Measurements from ENCODE around the gene COL4A1.
"Not testable (repeated sequence)": the region's sequence is repeated elsewhere in the genome, so short reads cannot be mapped to it uniquely, and the experiment has no call there.

The COL4A1 gene

GRCh38 chr13:110323172-110323891 lies 16.4 kb upstream of the COL4A1 start:
- DNase-seq (ENCODE audit: low read depth): no peak

GRCh38 chr13:110322828-110323171 lies 15.8 kb upstream of the COL4A1 start:
- no peak for DNase-seq (ENCODE audit: low read depth)

- DNase-seq (ENCODE audit: low read depth): no peak
These were observed 15.3 kb upstream of the COL4A1 start for GRCh38 chr13:110322126-110322827.

DNA sequence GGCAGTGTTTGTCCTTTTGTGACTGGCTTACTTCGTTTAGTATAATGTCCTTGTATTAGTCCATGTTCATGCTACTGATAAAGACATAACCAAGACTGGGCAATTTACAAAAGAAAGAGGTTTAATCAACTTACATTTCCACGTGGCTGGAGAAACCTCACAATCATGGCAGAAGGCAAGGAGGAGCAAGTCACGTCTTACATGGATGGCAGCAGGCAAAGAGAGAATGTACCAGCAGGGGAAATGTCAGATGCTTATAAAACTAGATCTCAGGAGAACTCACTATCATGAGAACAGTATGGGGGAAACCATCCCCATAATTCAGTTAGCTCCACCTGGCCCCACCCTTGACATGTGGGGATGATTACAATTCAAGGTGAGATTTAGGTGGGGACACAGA lies 14.6 kb upstream of the COL4A1 start:
- not testable (repeated sequence) for DNase-seq (ENCODE audit: low read depth)

GRCh38 chr13:110320645-110321044 lies 13.7 kb upstream of the COL4A1 start:
- DNase-seq (ENCODE audit: low read depth): no peak

DNA sequence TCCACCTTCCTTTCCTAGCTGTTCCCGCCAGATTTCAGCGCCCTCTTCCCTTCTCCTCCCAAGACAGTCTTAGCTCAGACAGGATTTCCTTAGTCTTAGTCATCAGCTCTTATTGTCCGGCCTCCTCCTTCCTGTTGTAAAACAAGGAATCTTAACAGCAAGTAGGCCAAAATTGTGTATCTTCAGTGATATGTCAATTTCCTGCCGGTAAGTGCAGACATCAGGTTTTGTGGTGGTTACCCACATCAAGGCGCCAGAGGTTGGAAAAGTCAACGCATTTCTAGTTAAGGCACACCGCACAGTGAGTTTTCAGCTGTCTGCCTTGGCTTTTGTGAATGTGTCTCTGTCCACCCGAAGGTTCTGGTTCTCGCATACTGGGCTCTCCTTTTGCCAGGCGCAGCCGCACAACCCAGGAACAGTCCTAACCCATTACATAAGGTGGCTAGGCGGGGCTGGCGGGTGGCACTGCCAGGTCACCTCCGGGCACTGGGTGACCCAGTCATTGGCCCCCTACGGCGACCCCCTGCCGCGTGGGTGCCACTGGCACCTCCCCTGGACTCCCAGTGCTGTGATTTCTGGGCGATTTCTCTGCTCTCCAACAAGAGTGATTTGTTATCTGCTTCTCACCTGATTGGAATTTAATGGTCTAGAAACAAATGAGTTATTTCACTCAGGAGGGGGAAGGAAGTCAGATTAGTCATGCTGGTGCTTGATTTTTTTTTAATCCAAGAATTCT lies 13.0 kb upstream of the COL4A1 start:
- no peak for DNase-seq (ENCODE audit: low read depth)

DNA sequence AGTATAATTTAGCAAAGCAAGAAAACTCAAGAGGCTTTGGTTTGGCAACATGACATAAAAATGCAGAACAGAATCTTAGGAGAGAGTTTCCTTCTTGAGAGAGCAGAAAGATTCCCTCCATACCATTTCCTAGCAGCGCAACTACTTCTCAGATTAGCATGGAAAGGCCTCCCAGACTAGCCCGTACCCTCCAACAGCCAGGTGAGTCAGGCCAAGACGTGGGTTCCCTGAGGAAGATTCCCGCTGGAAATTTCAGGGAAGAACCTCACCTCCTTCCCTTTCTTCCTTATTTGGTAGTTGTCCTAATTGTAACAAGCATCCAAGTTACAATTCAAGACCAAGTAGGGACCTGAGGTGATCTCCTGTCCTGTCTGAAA lies 12.4 kb upstream of the COL4A1 start:
- no peak for DNase-seq (ENCODE audit: low read depth)

- no peak for DNase-seq (ENCODE audit: low read depth)
These were observed 12.0 kb upstream of the COL4A1 start for GRCh38 chr13:110318920-110319319.

DNA sequence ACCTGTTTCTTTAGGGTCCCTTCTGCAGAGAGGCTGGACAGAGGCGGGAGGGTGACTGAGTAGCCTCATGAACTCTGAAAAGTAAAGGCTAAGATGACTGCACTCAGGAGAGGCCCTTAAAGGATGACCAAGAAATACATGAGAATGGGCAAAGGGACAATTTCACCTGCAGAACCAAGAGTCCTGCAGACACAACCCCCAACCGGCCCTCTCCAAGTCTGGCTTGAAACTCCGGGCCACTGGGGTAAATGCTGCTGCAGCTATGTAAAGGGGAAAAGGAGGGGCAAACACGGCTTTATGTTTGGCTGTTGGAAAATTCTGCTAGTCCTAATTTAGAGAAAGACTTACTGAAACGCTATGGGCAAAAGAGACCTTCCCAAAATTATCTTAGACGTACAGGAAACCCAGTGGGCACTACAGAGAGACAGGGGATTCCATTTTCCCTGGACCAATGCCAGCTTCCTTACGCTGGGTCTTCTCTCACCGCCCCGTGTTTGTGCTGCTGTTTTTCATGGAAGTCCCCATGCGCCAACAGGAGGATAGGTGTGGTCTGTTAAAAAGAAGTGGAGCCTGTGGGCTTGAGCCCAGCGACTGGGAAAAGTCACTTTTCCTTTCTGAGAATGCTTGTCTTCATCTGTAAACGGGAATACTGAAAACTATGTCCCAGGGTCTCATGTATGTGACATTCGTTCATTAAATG lies 10.7 kb upstream of the COL4A1 start:
- DNase-seq (ENCODE audit: low read depth): no peak

DNA sequence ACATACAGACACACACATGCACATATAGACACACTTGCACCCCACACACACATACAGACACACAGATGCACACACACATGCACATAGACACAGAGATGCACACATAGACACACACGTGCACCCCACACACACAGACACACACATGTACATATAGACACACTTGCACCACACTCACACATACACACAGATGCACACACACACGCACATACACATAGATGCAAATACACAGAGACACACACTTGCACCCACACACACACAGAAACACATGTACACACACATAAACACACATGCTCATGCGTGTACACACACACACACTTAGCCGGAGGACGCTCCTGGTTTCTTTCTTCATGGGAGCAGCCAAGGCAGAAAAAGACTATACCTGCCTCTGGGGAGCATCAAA lies 10.1 kb upstream of the COL4A1 start:
- no peak for DNase-seq (ENCODE audit: low read depth)

- no peak for DNase-seq (ENCODE audit: low read depth)
These were observed 9.2 kb upstream of the COL4A1 start for GRCh38 chr13:110316196-110316595.

DNA sequence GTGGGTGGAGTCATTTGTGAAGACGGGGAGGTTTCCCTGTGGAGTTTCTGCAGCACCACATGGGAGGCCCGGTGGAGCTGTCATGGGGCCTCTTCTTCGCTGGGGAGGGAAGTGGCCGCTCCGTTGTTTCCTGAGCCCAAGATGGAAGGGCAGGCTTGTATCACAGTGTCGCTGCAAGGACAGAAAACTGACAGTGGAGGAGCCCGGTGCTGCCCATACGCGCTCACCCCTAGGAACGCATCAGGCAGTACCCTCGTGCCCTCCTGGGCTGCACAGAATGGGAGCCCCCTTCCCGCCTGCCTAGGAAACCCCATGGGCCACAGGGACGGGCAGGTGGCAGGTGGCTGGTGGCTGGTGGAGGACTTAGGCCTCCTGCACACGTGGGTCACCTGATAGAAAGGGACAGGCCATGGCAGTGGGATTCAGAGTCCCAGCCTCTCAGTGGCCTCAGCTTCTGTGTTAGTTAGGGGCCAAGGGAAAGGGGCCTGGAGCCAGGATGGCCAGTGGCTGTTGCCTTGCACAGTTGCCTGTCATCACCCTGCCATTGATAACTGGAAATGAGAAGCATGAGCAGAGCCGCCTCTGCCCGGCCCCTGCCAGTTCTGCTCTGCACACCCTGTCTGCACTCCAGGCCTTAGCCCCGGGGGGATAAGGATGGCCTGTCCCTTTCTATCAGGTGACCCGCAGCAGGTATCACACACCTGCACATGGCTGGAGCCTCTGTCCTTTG lies 7.7 kb upstream of the COL4A1 start:
- no peak for DNase-seq (ENCODE audit: low read depth)

DNA sequence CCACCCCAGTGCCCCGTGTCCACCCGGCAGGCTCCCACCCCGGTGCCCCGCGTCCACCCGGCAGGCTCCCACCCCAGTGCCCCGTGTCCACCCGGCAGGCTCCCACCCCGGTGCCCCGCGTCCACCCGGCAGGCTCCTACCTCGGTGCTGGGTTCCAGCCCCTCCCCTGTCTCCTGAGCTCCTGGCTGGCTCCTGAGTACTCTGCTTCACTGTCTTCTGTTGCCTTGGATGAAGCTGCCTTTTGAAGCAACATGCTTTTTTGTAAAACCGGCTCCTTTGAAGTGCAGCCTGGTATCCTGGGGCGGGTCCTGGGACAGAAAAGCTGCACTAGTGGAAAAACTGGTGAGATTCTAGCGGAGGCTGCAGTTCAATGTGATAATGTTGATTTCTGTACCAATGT lies 6.8 kb upstream of the COL4A1 start:
- DNase-seq (ENCODE audit: low read depth): not testable (repeated sequence)

GRCh38 chr13:110313261-110313660 lies 6.3 kb upstream of the COL4A1 start:
- DNase-seq (ENCODE audit: low read depth): not testable (repeated sequence)

- DNase-seq (ENCODE audit: low read depth): no peak
These were observed 5.5 kb upstream of the COL4A1 start for GRCh38 chr13:110312339-110313031.

DNA sequence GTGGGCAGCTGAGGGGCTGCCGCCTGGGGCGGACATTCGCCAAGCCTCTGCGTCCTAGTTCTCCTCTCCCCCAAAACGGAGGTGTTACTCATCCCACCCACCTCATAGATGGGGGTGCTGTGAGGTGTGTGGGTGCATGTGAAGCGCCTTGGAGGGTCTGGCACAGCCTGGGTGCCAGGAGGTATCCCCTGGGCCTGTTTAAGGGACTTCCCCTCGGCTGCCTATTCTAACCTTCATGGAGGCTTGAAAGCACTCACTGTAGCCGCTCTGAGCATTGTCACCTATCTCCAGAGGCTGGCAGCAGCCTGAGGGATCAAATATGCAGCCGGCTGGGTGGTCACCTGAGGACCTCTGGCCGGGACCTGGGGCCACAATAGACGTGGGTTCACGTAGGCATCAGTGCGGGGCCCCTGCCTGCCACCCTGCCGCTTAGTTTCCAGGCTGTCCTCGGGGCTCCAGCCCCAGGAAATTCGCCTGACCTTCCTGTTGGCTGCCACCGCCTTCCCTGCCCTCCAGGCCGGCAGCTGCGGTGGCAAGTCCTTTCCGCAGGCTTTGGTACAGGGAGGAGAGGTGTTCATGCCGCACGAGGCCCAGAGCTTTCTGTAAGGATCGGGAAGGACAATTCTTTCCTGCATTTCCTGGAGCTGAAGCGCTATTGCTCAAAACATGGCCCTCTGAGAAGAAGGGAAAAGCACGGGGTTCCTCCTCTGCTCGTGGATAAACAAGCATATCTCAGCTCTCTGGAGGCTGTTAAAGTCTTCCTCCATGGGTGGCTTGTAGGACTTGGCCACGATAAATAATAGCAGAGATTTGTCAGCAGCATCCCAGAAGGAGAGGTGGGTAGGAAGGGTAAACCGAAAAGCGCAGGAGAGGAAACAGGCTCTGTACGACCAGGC lies 4.7 kb upstream of the COL4A1 start:
- DNase-seq (ENCODE audit: low read depth): no peak

DNA sequence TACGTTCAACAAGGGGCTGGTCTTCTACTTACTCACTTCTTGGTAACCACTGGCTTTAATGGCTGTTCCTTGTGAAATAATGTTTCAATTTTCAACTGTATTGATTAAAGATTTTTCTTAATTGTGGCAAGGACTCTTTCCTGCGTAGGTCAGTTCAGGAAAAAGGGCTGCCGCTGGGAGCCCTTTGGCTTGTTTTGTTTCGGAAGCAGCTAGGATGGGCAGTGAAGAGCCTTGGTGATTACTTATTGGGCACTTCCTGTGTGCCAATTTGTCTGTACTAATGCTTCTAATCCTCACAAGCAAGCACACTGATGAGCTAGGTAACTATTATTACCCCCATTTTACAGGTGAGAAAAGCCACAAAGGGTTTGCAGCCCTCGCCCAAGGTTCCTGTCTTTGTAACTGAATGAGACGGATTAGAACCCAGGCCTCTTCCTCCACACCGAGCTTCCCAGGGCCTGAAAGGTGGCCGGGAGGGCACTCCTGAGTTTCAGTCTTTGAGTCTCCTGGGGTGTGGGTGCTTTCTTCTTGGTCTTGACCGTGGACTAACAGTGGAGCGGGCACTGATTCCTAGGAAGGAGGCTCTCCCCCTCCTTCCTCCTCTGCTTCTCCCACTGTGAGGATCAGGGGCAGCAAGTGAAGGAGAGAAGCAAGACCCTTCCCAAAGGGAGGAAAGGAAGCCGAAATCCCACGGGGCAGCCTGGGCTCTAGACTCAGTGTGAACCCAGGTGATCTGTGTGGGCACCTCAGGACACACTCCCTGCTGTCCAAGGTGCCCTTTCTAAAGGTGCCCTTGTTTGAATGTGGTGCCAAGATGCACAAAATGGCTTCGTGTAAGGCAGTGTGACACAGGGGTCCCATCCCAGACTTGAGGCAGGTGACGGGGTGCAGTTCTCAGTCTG lies 3.8 kb upstream of the COL4A1 start:
- no peak for DNase-seq (ENCODE audit: low read depth)

GRCh38 chr13:110309661-110310524 lies 2.9 kb upstream of the COL4A1 start:
- no peak for DNase-seq (ENCODE audit: low read depth)
